ENCODE results near the gene BTBD9.

DNA sequence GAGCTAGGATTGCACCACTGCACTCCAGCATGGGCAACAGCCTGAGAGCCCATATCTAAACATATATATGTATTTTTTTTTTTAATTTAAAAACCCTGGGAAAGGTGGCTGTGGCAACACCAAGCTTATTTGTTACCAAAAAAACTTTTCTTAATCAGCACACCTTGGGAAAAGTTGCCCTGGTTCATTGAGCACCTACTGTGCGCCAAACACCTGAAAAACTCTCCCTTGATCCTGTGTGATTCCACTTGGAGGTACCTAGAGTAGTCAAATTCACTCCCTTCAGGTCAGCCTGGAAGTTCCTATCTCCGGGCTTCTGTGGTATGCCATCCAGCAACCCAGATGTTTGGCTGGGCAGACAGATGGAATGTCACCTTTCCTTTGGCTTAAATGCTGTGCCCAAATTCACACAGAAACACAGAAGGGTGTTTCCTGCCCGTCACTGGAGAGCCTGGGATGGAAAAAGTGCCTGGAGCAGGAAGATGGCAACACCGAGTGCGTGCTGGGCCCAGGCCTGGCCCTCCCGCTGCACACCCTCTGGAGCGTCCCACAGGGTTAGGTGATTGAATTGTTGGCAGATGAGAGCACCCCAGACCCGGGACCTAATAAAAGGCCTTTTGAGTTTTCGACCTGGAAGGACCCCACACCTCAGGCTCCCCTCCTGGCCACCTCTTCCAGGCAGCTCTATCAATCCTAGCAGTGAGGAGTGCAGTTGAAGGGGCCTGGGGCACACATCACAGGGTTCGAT lies 482.7 kb downstream of the BTBD9 start:
- TF ChIP-seq SUZ12 (IDR thresholded peaks at IDR 0.05; ENCODE audit: extremely low read depth, insufficient read depth, insufficient read length) (no peak), YY1 (IDR thresholded peaks at IDR 0.05; ENCODE audit: insufficient read depth, insufficient read length) (no peak), ZNF274 (IDR thresholded peaks at IDR 0.05; ENCODE audit: low read depth, low read length) (no peak)

Measured in NT2/D1 (cell line).